Activated T-cell treated with anti-CD3 and anti-CD28 coated beads for 24 hours (primary cell): ENCODE results near the gene ROR2.

Source experiments
- DNase-seq: peaks from one replicate; pipeline ENCODE4 v3.0.0-alpha.2; 2020; ENCODE audit warnings: low read depth

ROR2 gene

DNA sequence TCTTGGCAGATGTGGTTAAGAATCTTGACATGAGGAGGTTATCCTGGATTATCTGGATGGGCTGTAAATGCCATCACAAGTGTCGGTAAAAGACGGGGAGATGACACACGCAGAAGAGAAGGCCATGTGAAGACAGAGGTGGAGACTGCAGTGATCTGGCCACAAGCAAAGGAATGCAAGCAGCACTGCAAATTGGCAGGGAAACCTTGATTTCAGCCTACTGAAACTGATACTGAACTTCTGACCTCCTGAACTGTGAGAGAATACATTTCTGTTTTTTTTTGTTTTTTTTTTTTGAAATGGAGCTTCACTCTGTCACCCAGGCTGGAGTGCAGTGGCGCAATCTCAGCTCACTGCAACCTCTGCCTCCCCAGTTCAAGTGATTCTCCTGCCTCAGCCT is 433.9 kb downstream of the ROR2 start:
- no peak for DNase-seq

- no peak for DNase-seq
Measured at GRCh38 chr9:91515074-91515687, 434.8 kb downstream of the ROR2 start.
